IMR-90 (cell line): ENCODE results near the gene TLDC2. TPM values are rescaled to one million over a fixed set of nuclear protein-coding genes. Genes with fewer than 3 reads are reported as not detected.

ENCODE experiments used
- ATAC-seq: fragments of 200-7000 bp; cut with Tn5 transposase; 2 replicates; pipeline ENCODE4 v1.9.1; 2020; ENCODE audit warnings: low read depth, mild to moderate bottlenecking, moderate library complexity
- BruUV-seq: library from RNA; stranded (reverse); fragments of 400-500 nt; replicated peaks from 2 replicates; lab custom pipeline; 2021; lab: Mats Ljungman, UMichigan
- CTCF ChIA-PET: fragments of 300-600 bp; formaldehyde crosslinking; extraction: SDS; loops from one replicate; lab custom pipeline; 2021; ENCODE audit warnings: antibody characterized with exemption; lab: Yijun Ruan, JAX
- POLR2A ChIA-PET: fragments of 300-600 bp; sonication (Branson Sonifier 250); formaldehyde crosslinking; loops from one replicate; lab custom pipeline; 2022; ENCODE audit warnings: antibody characterized with exemption; ENCODE audit not compliant: unreplicated experiment; lab: Charles Lee
- DNase-seq: peaks from one replicate; pipeline ENCODE4 v3.0.0; 2013
- H2AFZ ChIP-seq: replicated peaks from 2 replicates; pipeline ENCODE3; 2013; ENCODE audit warnings: low read length, mild to moderate bottlenecking; ENCODE audit not compliant: poor library complexity
- H2AK5ac ChIP-seq: 2 replicates; pipeline ENCODE4 v1.6.1; 2013; ENCODE audit warnings: low read depth, low read length, inconsistent platforms
- H2AK9ac ChIP-seq: replicated peaks from 2 replicates; pipeline ENCODE3; 2013; ENCODE audit warnings: mild to moderate bottlenecking, low read depth, low read length, moderate library complexity; ENCODE audit not compliant: poor library complexity
- H2BK120ac ChIP-seq: 2 replicates; pipeline ENCODE4 v1.6.1; 2013; ENCODE audit warnings: low read depth, low read length, inconsistent platforms
- H2BK15ac ChIP-seq: 3 replicates; pipeline ENCODE4 v1.6.1; 2013; ENCODE audit warnings: low read depth, low read length, inconsistent platforms
- H2BK20ac ChIP-seq: 2 replicates; pipeline ENCODE4 v1.6.1; 2013; ENCODE audit warnings: low read depth, mild to moderate bottlenecking, inconsistent platforms, low read length, moderate library complexity
- H2BK5ac ChIP-seq: 2 replicates; pipeline ENCODE4 v1.6.1; 2013; ENCODE audit warnings: mild to moderate bottlenecking, low read depth, low read length, inconsistent platforms; ENCODE audit not compliant: poor library complexity, severe bottlenecking
- H3K14ac ChIP-seq: replicated peaks from 2 replicates; pipeline ENCODE4 v1.6.1; 2013; ENCODE audit warnings: low read depth, low read length, inconsistent platforms
- H3K18ac ChIP-seq: 2 replicates; pipeline ENCODE4 v1.6.1; 2013; ENCODE audit warnings: low read depth, low read length, control low read depth
- H3K23ac ChIP-seq: 2 replicates; pipeline ENCODE4 v1.6.1; 2013; ENCODE audit warnings: low read depth, low read length, inconsistent platforms
- H3K27ac ChIP-seq: 2 replicates; pipeline ENCODE4 v1.5.1; 2013; ENCODE audit warnings: mild to moderate bottlenecking, control low read depth, low read length; ENCODE audit not compliant: insufficient read depth
- H3K27me3 ChIP-seq: 2 replicates; pipeline ENCODE4 v1.6.1; 2013; ENCODE audit warnings: low read length; ENCODE audit not compliant: control insufficient read depth, insufficient read depth
- H3K36me3 ChIP-seq: 2 replicates; pipeline ENCODE4 v1.6.1; 2013; ENCODE audit warnings: low read length, mixed read lengths; ENCODE audit not compliant: control insufficient read depth, insufficient read depth
- H3K4ac ChIP-seq: 2 replicates; pipeline ENCODE4 v1.6.1; 2013; ENCODE audit warnings: low read depth, low read length, inconsistent platforms
- H3K4me1 ChIP-seq: 2 replicates; pipeline ENCODE4 v1.6.1; 2013; ENCODE audit warnings: low read length, mixed read lengths; ENCODE audit not compliant: control insufficient read depth, insufficient read depth
- H3K4me2 ChIP-seq: 2 replicates; pipeline ENCODE4 v1.6.1; 2013; ENCODE audit warnings: low read depth, mild to moderate bottlenecking, control low read depth, low read length, moderate library complexity
- H3K4me3 ChIP-seq: 2 replicates; pipeline ENCODE4 v1.5.1; 2013; ENCODE audit warnings: low read depth, mild to moderate bottlenecking, control low read depth, low read length, moderate library complexity; ENCODE audit not compliant: insufficient read depth
- H3K56ac ChIP-seq: 2 replicates; pipeline ENCODE4 v1.6.1; 2013; ENCODE audit warnings: low read length, inconsistent platforms; ENCODE audit not compliant: insufficient read depth; ENCODE audit errors: extremely low read depth
- H3K79me1 ChIP-seq, 2 experiments: 2 replicates each; pipeline ENCODE4 v1.6.1; 2013; ENCODE audit warnings: low read length in 2 of 2, inconsistent platforms in 1 of 2, low read depth in 1 of 2
- H3K9ac ChIP-seq: 2 replicates; pipeline ENCODE4 v1.6.1; 2013; ENCODE audit warnings: low read depth, low read length, control low read depth
- H3K9me1 ChIP-seq: 2 replicates; pipeline ENCODE4 v1.6.1; 2013; ENCODE audit warnings: low read length, inconsistent platforms; ENCODE audit not compliant: insufficient read depth
- H3K9me3 ChIP-seq: 2 replicates; pipeline ENCODE4 v1.6.1; 2013; ENCODE audit warnings: low read length; ENCODE audit not compliant: control insufficient read depth, insufficient read depth
- H4K20me1 ChIP-seq: 2 replicates; pipeline ENCODE4 v1.6.1; 2013; ENCODE audit warnings: low read length, inconsistent platforms; ENCODE audit not compliant: insufficient read depth
- H4K5ac ChIP-seq: 2 replicates; pipeline ENCODE4 v1.6.1; 2013; ENCODE audit warnings: mild to moderate bottlenecking, low read depth, low read length, control low read depth
- H4K8ac ChIP-seq, 2 experiments: 2 replicates each; pipeline ENCODE4 v1.6.1; 2013; ENCODE audit warnings: low read depth in 2 of 2, low read length in 2 of 2, control low read depth in 1 of 2, inconsistent platforms in 1 of 2
- H4K91ac ChIP-seq: 2 replicates; pipeline ENCODE4 v1.6.1; 2013; ENCODE audit warnings: low read depth, low read length, inconsistent platforms; ENCODE audit not compliant: insufficient read depth
- BHLHE40 ChIP-seq: fragments of 150-350 bp; IDR thresholded peaks from 2 replicates; pipeline ENCODE4 v1.6.1; 2016; ENCODE audit warnings: mild to moderate bottlenecking, low read depth, low read length
- CEBPB ChIP-seq: IDR thresholded peaks from 2 replicates; pipeline ENCODE4 v1.6.1; 2012; ENCODE audit warnings: low read depth, low read length, improper control_type of control experiment
- dilution Hi-C: fragments of 300-500 bp; cut with HindIII; formaldehyde crosslinking; loops from one replicate; pipeline ENCODE4 v1.14.3; 2018; ENCODE audit warnings: low sequenced_read_pairs; ENCODE audit not compliant: unreplicated experiment
- in situ Hi-C: fragments of 300-500 bp; cut with MboI; formaldehyde crosslinking; loops from 3 replicates; pipeline ENCODE4 v1.14.3; 2019; ENCODE audit warnings: low sequenced_read_pairs, inconsistent platforms, mixed read lengths
- intact Hi-C: fragments of 100-400 bp; cut with micrococcal nuclease; formaldehyde crosslinking; loops from 2 replicates; pipeline ENCODE4 v1.10.0; 2022
- polyA plus RNA-seq, 3 experiments: library from polyadenylated mRNA; depleted of rRNA; stranded (reverse); fragments of >200 nt; gene quantifications; 2 replicates each; pipeline ENCODE4 v1.2.3, GENCODE V29; 2012; ENCODE audit warnings: low replicate concordance in 1 of 3
- total RNA-seq: library from RNA; depleted of rRNA; stranded (reverse); fragments of >200 nt; gene quantifications from 2 replicates; pipeline ENCODE4 v1.2.3, GENCODE V29; 2012

The TLDC2 gene
- total and polyA plus RNA-seq, 2 of the 4 experiments (the other 2 are of a cell fraction) = 0.18 to 0.19 TPM

DNA sequence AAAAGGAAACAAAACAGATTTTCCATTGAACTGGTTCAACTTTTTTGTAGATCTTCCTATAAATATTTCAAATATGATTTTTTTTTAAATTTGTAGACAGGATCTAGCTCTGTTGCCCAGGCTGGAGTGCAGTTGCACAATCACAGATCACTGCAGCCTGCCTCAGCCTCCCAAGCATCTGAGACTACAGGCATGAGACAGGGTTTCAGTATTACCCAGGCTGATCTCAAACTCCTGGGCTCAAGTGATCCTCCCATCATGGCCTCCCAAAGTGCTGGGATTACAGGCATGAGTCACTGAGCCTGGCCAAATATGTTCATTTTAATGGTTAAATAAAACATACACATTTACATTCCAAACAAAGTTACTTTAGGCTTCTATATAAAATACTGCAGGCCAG lies 42.0 kb downstream of the TLDC2 start:
- dilution Hi-C loops = no loop called here
- POLR2A ChIA-PET = interaction anchor here (0.7 kb wide), 1 partner anchor 110 kb away, joined by 3 read pairs; no protein-coding TSS in a partner anchor
- Histone ChIP-seq H2BK120ac (no peak overlapping the region), H3K9ac (no peak overlapping the region), H4K91ac (no peak overlapping the region), H4K20me1 (no peaks in the 10 kb centered on the region), H3K9me1 (no peaks in the 10 kb centered on the region), H3K4ac (no peak overlapping the region), H4K8ac (no peak overlapping the region), H2AFZ (no peak overlapping the region), H3K27ac (no peak overlapping the region), H3K36me3 (no peaks in the 10 kb centered on the region), H2BK5ac (no peak overlapping the region), H2BK15ac (no peak overlapping the region), H2BK20ac (no peak overlapping the region), H3K79me1 (no peaks in the 10 kb centered on the region), H3K56ac (no peak overlapping the region), H3K4me2 (no peak overlapping the region), H3K18ac (no peak overlapping the region), H3K23ac (no peak overlapping the region), H2AK9ac (no peak overlapping the region), H2AK5ac (no peak overlapping the region), H3K9me3 (no peaks in the 10 kb centered on the region), H3K4me1 (no peaks in the 10 kb centered on the region), H3K27me3 (no peaks in the 10 kb centered on the region), H4K5ac (no peak overlapping the region), H3K14ac (no peak overlapping the region), H3K4me3 (no peak overlapping the region)
- in situ Hi-C loops = loop anchor here (25.0 kb wide), 1 partner anchor 706 kb away; no protein-coding TSS in a partner anchor
- TF ChIP-seq CEBPB (peak; percentile 84), BHLHE40 (no peak)
- peak; percentile 79 for ATAC-seq
- BruUV-seq = no TSS peak
- intact Hi-C loops = no loop called here
- DNase-seq = peak; percentile 49
- CTCF ChIA-PET = interaction anchor here (0.7 to 0.8 kb wide), 2 partner anchors 11 to 55 kb away, joined by 3 to 5 read pairs; a partner anchor contains a TSS
